ENCODE data around the gene CSAG1.
"Not testable (repeated sequence)": the region's sequence is repeated elsewhere in the genome, so short reads cannot be mapped to it uniquely, and the experiment has no call there.

CSAG1 gene

GRCh38 chrX:152700390-152700789, 33.1 kb downstream of the CSAG1 start:
- in situ Hi-C loops (cut with MboI; ENCODE audit: low sequenced_read_pairs), result not testable (repeated sequence)

GRCh38 chrX:152697952-152698931, 35.3 kb downstream of the CSAG1 start, which contains the start of gene MAGEA3:
Gene MAGEA3 (plus strand): TSS chrX:152698794. CDS start chrX:152700833, 2,039 bp downstream.
- in situ Hi-C loops (cut with MboI; ENCODE audit: low sequenced_read_pairs), result not testable (repeated sequence)

DNA sequence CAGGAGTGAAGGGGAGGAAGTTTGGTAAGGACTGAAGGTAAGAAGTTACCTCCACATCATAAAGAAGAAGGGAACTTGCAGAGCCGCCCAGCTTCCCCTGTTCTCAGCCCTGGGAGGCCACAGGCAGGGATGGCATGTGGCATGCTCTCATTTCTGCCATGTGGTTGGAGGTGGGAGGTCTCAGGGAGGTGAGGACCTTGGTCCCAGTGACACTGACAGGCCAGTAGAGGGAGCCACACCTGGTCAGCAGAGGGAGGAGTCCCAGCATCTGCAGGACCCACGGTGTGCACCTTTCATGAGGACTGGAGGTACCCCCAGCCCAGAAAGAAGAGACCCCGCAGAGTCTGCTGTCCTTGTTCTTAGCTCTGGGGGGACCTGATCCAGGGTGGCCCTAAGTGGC, 52.5 kb downstream of the CSAG1 start:
- in situ Hi-C loops (cut with MboI; ENCODE audit: low sequenced_read_pairs), result not testable (repeated sequence)
